Stimulated activated CD8-positive, alpha-beta memory T cell treated with anti-CD3 and anti-CD28 coated beads, Interleukin-2, amount 100 ng/mL, for 48 hours (primary cell): Measurements from ENCODE around the gene TMEM183A.

Experiments
- DNase-seq, 2 donors: peaks; one replicate each; pipeline ENCODE4 v3.0.0-alpha.2; 2020; ENCODE audit warnings: low read depth in 2 of 2

The TMEM183A gene

DNA sequence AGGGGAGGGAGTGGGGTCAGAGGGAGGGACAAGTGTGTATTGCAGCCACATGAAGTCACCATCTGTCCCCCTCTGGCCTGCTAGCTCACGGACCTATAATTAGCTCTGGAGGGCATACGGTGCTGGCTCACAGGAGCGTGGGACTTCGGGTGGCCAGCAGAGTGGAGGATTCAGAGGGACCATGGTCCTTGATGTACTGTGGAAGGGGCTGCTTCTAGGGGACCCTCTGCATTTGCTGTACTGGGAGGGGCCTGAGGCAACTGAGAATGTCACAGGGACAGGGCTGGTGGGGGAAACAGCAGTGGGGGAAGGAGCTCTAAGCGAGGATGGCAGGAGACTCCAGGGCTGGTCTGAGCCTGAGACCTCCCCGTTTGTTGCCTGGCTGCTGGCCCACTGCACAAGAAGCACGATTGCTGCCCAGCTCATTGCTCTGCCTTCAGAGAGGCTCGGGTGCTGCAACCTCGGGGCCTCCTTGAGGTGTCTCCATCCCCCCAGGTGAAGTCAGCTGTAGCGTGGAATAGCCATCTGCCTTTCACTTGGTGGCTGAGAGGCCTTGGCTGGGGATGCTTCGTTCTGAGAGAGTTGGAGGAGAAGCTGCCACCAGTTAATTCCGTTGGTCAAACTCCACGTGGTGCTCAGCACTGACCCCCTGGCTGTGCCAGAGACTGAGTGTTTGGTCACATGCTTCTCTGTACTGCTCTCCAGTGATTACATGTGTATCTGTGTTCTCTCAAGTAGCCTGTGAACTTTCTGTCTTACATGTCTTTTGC lies 21.8 kb downstream of the TMEM183A start:
- DNase-seq: no peak

DNA sequence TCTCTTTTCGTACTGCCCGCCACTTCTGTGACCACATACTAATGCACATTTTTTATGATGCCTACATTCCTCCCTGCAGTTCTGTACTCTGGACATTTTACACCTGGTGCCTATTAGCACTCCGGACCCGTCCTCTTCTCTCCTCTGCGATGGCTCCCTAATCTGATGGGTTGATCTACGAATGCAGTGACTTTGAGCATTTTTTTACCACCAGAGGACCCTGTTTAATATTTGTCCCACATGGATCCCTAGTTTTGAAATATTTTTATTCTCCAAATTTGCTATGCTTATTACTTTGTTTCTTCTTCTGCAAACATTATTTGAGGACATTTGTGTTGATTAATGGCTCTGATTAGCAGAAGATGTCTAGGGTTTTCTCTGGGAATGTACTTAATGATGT lies 24.3 kb downstream of the TMEM183A start:
- no peak for DNase-seq

DNA sequence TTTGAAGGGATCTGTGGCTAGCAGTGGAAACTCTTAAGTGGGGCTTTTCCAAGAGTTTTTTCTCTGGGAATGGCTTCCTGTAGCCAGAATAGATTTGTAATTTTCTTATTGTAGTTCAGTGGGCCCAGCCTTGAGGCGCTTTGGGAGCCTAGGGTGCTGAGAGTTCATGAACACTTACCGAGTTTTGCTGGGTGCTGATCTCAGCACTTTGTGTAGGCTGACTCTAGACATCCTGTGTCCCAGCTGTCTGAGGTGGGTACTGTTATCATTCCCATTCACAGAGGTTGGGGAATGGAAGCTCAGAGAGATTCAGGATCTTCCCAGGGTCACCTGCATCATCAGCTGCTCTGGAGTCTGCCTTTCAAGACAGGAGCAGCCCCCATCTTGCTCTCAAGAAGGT lies 26.1 kb downstream of the TMEM183A start:
- no peak for DNase-seq

DNA sequence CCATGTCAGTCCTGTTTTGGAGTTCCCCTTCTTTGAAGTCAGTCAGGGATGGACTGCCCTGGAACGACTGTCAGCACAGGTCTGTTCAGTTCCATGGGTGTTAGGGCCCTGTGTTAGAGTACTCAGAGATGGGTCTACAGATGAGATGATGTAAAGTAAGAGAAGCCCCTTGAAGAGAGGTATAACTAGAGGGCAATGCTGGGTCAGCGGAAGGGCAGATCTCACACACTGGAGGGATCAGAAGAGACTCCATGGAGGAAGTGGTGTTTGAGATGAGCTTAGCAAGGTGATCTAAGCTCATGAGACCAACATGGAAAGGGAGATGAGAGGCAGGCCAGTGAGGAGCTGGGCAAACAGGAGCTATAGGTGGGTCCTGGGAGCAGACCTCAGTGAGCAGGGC lies 26.7 kb downstream of the TMEM183A start:
- DNase-seq: no peak

DNA sequence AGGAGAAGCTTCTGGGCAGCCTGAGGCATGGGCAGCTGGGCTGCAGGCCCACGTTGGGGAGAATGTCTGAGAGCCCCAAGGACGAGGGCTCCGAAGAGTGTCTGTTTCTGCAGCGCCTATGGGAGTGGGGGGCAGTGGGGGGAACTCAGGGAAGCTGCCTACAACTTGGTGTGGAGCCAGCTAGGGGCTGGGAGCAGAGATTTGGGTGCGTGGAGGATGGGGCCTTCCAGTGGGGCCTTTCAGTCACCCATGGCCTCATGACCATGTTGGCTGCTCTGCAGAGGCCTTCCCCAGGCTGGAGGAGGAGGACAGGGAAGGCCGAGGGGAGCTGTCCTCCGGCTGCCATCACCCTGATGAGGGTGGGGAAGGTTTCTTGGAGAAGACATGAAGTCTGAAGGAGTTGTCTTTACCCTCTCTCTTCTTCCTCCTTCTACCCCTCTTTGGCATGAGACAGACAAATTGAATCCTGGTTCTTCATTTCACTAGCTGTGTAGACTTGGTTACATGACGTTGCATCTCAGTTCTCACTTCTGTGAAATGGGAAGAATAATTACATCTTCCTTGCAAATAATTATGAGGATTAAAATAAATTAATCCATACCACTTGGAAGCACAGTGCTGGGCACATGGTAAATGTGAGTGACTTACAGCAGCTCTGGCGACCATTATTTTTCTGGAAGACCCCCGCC lies 27.4 kb downstream of the TMEM183A start:
- no peak for DNase-seq

DNA sequence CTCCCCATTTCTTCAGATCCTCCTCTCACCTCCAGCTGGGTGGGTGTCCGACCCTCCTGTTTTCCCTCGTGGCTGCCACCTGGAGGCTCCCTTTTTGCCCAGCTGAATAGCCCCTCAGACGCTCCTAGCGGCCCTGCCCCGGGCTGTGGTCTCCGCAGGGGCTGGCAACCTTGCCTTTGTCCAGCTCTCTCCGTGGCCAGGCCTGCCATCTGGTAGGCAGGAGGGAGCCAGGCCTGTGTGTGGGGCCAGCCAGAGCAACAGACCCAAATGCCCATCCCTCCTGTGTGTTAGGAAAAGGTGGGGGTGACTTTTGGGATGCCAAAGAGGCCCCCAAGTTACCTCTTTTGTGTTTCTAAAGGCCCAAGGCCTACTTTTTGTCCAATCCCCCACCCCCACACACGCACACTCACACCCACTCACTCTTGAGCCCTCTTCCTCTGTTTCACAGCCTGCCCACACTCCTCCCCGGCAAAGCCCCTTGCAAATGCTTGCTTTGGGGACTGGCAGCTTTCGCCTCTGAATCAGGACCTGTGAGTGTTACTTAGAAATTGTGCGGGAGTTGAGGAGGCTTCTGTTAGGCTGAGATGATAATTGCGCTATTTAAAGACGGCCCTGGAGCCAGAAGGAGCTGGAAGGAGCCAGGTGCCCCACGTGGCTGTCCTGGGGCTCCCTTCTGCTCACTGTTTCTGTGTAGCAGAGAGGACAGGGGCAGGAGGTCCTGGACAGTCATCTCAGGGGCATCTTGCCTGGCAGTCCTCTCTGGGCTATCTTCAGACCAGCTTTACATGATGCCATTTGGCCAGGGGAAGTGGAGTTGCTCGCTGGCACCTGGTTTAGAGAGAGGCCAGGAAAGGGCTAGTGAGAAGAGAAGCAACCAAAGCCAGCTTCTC lies 28.2 kb downstream of the TMEM183A start:
- DNase-seq: no peak

DNA sequence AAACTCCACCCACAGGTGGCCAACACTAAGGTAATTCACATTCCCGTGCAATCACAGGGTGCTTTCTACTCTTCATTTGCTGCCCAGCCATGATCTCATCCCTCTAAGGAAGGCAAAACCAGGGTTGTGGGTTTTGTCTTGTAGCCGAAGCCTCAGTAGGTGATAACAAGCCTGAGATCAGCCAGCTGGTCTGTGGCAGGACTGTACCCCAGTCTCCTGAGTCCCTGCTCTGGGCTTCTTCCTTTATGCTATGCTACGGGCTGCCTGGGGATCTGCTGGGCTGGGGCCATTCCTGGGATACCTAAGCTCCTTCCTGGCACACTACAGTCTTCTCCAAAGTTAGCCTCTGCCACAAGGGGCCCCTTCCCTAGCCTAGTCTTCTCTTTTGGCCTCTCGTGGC lies 29.0 kb downstream of the TMEM183A start:
- no peak for DNase-seq

DNA sequence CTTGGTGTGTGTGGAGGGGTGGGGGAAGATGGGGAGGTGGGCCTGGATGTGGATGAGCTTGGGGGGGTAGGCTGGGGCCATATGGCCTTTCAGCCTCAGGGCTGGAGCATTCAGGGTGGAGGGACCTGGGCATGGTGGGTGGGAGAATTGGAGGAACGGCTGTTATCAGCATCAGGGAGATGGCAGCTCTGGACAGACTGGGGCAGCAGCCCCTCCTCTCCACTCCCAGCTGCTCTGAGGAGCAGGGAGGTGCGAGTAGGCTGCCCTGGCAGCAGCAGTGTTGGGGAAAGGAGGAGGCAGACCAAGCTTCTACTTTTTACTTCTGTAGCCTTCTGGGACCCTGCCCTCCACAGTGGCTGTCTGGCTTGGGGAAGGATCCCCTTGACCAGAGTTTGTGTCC lies 29.4 kb downstream of the TMEM183A start:
- DNase-seq: no peak

DNA sequence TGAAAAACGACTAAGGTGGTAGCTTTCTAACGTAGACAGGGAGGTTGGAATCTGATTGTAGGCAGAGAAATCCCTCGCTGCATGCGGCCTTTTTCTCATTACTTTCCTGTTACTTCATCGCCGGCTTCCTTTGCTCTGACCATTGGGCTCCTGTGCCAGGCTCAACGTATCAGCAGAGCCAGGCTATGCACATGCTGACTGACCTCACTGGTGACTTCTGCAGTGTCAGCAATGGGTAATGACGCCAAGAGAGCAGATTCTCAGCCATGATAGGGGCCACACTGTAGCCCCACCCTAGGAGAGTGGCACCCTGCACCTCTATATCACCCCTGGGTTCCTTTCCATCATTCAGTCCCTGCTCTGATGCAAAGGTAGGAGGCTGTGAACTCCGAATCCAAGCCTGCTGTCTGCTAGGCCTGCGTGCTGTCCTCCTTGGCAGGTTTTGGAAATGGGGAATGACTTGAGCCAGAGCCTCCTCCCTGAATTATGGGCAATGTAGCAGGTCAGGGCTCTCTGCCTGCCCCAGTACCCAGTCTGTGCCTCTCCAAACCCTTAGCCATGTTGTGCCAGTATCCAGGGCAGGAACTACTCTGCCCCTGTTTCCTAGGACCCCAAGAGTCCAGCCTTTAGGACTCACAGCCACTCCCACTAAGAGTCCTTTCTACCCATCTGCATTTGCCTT lies 30.5 kb downstream of the TMEM183A start:
- DNase-seq: no peak

DNA sequence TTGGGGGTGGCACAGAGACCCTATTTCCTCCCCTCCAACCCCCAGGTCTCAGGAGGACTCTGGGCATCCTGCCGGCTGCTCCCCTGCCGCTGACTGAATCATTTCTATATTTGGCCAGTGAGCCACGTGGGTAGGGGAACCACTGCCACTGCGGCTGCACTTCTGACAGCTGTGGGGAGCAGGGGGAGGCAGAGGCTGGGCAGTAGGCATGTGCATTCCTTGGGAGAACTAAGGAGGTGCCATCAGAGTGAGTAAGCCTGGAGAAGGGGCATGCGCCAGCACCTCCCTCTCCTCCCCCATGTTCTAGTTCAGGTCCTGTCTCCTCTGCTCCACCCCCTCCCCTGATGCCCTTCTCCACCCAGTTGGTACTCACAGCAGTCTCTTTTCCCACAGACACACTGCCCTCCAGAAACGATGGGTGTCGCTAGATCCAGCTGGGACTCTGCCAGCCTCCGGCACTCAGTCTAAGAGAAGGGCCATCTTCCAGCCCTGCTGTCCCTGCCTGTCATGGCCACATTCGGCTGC lies 31.1 kb downstream of the TMEM183A start:
- no peak for DNase-seq

DNA sequence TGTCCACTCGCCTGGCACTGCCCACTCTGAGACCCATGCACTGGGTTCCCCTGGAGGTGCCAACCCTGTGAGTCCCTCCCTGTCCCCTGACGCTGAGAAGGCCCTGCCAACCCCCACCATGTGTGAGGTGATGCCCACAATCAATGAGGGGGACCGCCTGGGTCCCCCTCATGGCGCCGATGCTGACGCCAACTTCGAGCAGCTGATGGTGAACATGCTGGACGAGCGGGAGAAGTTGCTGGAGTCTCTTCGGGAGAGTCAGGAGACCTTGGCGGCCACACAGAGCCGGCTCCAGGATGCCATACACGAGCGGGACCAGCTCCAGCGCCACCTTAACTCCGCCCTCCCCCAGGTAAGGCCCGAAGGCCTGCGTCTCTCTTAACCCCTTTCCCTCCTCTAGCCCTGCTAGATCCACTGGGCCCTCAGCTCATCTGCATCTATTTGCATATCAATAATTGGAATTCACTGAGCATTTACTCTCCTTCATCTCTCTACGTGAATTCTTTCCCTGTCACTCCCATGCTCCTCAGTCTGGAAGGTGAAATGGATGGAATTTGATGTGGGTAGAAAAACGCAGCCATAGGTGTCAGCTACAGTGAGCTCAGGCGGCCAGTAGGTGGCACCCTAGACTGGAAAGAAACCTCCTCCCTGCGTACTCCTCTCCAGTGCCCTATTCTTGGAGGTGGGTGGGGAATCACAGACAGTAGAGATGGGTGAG lies 31.9 kb downstream of the TMEM183A start:
- peak; percentile 38 to 55 for DNase-seq

DNA sequence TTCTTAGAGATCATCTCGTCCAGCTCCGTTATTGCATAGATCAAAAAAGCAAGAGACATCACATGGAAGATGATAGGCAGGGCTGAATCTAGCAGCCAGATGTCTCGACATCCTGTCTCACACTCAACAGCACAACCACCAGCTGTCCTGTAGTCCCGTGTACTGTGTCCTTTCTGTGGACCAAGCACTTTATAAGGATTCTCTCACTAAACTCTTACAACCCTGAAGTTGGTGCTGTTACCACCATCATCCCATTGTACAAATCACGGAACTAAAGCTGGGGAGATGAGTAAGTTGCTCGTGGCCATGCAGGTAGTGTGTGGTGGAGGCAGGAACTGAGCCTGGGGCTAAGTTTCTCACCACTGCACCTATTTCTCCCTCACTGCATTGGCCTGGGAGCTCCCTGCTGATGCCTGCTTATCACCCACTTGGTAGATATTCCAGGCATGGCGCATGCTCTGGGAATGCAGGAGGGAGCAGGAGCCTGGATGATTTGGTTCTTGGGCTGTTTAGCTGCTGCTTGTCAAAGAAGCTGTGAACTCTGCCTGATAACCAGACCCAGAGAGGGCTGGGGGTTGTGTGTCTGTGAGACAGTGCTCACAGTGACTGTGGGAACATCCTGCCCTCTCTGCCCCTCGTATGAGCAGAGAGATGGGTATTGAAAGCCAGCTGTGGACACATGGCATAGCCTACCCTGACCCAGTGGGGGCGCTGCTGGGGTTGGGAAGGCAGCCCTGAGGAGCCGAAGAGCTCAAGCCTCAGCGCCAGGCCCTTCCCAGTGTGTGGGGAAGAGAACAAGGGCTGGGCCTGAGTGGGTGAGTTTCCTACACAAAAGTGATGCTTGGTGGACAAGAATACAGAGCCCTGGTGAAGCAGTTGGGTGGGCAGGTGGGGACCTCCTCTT lies 32.7 kb downstream of the TMEM183A start:
- no peak for DNase-seq

DNA sequence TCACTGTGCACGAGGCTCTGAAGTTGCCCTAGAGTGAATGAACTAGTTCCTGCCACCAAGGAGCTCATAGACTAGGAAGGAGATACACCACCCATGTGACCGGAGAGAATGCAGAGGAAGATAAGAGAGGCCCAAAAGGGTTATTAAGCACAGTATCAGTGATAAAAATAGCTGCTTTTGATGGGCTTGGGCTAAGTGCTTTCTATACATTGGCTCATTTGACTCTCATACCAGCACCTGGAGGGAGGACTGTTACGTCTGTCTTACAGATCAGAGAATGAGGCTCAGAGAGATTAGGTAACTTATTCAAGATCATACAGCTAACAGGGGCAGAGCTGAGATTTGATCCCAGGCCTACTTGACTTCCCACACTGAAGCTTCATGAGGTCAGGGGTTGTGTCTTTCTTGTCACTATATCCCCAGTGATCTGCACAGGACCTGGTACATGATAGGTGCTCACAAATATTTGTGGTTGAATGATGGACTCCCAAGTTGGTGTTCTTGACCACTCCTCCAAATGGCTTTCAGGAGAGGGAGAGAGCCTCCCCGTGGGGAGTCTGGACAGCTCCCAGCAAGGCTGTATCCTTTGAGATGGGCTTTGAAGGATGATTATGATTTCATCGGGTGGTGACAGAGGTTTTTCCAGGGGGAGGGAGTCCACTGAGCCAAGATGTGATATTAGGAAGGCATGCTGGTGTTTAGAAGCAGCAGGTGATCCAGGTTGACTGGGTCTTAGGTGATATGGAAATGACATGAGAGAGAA lies 33.5 kb downstream of the TMEM183A start:
- no peak for DNase-seq

DNA sequence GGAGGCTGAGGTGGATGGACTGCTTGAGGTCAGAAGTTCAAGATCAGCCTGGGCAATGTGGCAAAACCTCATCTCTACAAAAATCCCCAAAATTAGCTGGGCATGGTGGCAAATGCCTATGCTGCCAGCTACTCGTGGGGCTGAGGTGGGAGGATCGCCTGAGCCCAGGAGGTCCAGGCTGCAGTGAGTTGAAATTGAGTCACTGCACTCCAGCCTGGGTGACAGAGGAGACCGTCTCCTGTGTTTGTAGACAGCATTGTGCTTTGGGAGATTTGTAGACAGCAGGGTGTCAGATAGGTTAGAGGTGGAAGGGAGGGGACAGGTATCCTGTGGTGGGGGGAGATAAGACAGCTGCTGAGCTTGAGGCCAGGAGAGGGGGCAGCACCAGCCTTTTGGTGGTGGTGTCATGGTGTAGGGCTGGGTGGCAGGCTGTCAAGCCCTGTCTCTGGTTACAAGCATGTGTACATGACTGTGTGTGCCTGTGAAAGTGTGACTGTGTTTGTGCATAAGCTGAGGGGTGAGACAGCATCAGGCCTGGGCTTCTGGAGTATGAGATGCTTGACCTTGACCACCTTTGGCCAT lies 34.3 kb downstream of the TMEM183A start:
- no peak for DNase-seq

DNA sequence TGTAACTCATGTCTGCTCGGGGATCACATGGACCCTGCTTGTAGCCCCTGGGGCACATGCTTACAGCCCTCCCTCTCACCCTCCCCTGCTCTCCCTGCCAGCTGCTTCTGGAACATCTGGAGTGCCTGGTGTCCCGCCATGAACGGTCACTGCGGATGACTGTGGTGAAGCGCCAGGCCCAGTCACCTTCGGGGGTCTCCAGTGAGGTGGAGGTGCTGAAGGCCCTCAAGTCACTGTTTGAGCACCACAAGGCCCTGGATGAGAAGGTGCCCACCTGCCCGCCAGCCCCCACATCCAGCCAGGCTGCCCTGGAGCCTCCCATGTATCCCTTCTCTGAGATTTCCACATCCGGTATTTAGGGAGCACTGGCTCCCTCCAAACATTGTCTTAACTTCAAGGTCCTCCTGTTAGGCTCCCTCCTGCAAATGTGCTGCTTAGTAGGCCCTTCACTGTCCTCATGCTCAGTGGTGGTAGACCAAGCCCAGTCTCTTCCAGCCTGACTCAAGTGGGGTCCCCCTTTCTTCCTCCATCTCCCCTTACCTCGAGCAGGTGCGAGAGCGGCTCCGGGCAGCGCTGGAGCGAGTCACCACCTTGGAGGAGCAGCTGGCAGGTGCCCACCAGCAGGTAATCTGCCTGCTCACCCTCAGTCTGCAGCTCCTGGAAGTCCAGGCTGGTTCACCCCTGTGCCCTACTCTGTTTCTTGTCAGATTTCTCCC lies 36.8 kb downstream of the TMEM183A start:
- no peak for DNase-seq

DNA sequence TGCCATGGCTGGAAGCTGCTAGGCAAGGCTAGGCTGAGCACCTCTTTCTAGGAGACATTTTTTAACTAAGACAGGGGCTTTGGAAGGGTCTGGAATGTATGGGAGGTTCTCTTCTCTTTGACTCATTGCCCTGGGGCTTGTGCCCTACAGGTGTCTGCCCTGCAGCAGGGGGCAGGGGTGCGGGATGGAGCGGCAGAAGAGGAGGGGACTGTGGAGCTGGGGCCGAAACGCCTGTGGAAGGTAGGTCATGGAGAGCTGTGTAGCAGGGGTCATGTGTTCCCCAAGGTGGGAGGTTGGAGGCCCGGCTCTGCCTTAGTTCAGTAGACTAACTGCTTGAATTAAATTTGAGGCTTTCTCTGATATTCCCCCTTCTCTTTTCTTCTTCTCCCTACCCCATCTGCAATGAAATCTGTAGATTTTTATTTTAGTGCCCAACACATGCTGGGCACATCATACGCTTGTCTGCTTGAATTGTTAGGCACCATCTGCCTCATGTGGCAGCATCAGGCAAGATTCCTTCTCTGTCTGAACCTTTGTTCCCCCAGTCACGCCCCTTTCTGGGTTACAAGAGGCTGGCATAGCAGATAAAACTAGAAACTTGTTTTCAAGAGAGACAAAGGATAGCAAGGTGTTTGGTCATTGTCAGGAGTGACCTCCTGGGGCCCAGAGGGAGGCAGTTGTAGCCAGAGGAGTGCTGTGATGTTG lies 37.5 kb downstream of the TMEM183A start:
- DNase-seq: no peak

DNA sequence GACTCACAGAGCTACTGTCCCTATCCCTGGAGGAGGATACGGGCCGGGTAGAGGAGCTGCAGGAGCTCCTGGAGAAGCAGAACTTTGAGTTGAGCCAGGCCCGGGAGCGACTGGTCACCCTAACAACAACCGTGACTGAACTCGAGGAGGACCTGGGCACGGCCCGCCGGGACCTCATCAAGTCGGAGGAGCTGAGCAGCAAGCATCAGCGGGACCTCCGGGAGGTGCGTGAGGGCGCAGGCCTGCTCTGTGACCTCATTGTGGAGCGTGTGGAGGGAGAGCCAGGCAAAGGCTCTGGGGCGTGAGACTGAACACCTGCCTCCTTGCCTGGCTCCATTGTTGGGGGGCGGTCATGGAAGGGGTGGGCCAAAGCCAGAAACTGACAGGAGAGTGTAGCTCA lies 38.2 kb downstream of the TMEM183A start:
- DNase-seq: no peak
